Smooth muscle cell (in vitro differentiated cells): ENCODE data around the gene FAM107A. TPM values are rescaled to one million over a fixed set of nuclear protein-coding genes. Genes with fewer than 3 reads are reported as not detected.

Source experiments
- DNase-seq: peaks from one replicate; lab custom pipeline; 2025; ENCODE audit not compliant: unreplicated experiment; lab: John Stamatoyannopoulos, UW
- H2AFZ ChIP-seq: fragments of 200-600 bp; sonication (generic); 2 replicates; pipeline ENCODE4 v1.6.0; 2016; ENCODE audit warnings: antibody characterized with exemption, low read depth, mild to moderate bottlenecking
- H3F3A ChIP-seq: fragments of 200-600 bp; sonication (generic); 2 replicates; pipeline ENCODE4 v1.6.0; 2017; ENCODE audit warnings: antibody characterized with exemption, low read depth
- H3K27ac ChIP-seq: fragments of 200-600 bp; sonication (generic); 2 replicates; pipeline ENCODE4 v1.5.1; 2016; ENCODE audit warnings: low read depth, mild to moderate bottlenecking
- H3K27me3 ChIP-seq: fragments of 200-600 bp; sonication (generic); 2 replicates; pipeline ENCODE4 v1.6.1; 2016; ENCODE audit warnings: low read depth, mild to moderate bottlenecking
- H3K36me3 ChIP-seq: fragments of 200-600 bp; sonication (generic); 2 replicates; pipeline ENCODE4 v1.5.1; 2016; ENCODE audit warnings: low read depth
- H3K4me1 ChIP-seq: fragments of 200-600 bp; sonication (generic); 2 replicates; pipeline ENCODE4 v1.5.1; 2016; ENCODE audit warnings: low read depth
- H3K4me2 ChIP-seq: fragments of 200-600 bp; sonication (generic); 2 replicates; pipeline ENCODE4 v1.6.0; 2016; ENCODE audit warnings: mild to moderate bottlenecking
- H3K4me3 ChIP-seq: fragments of 200-600 bp; sonication (generic); 2 replicates; pipeline ENCODE4 v1.5.1; 2016; ENCODE audit warnings: mild to moderate bottlenecking
- H3K79me2 ChIP-seq: fragments of 200-600 bp; sonication (generic); 2 replicates; pipeline ENCODE4 v1.6.0; 2016; ENCODE audit warnings: low read depth, mild to moderate bottlenecking
- H3K9ac ChIP-seq: fragments of 200-600 bp; sonication (generic); 2 replicates; pipeline ENCODE4 v1.6.0; 2016; ENCODE audit warnings: low read depth
- H3K9me3 ChIP-seq: fragments of 200-600 bp; sonication (generic); replicated peaks from 2 replicates; pipeline ENCODE4 v1.5.1; 2016; ENCODE audit warnings: low read depth
- H4K20me1 ChIP-seq: fragments of 200-600 bp; sonication (generic); 2 replicates; pipeline ENCODE4 v1.6.0; 2016; ENCODE audit warnings: low read depth
- WGBS: methylation state at CpG from one replicate; pipeline ENCODE4 v1.1.7; 2016; ENCODE audit warnings: low lambda C conversion rate; 5-methylcytosine and 5-hydroxymethylcytosine counted together
- polyA plus RNA-seq: library from polyadenylated mRNA; unstranded; fragments of >200 nt; fragmentation: Nextera tagmentation; extraction: Ambion mirVana; gene quantifications from 2 replicates; pipeline ENCODE4 v1.2.1, GENCODE V29; 2016
- total RNA-seq: library from RNA; depleted of rRNA; stranded (reverse); fragments of >200 nt; gene quantifications from 2 replicates; pipeline ENCODE4 v1.2.3, GENCODE V29; 2014
- TF ChIP-seq, protein P1 (sequence below): fragments of 200-600 bp; sonication (generic); IDR thresholded peaks from 2 replicates; pipeline ENCODE4 v1.5.1; 2017; ENCODE audit warnings: borderline replicate concordance, mild to moderate bottlenecking, antibody characterized with exemption; ENCODE audit not compliant: insufficient read depth, poor library complexity, severe bottlenecking

Gene FAM107A
- total RNA-seq, result not detected in 2 replicates
- not detected in 2 replicates for polyA plus RNA-seq

DNA sequence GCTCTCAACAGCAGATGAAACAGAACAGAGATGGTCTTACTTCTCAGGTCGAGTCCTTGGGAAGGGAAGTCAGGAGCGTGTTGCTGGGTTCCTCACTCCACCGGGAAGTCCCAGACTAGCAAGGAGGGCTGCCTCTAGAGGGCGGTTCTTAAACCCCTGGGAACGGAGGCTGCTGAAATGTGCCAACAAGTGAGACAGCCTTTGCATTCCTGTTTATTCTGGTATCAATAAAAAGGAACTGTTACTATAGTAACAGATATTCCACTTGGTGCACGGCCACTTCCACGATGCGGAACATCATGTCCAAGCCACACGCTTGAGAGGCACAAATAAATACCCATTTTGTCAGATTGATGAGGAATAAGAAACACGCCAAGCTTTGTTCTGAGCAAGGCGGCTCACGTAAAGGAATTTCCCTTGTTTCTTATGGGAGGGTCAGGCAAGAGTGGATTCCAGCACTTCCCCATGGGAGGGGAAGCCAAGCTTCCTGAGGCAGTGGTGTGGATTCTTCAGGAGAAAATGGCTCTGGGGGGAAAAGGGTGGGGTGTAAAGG lies at the start of gene FAM107A:
FAM107A (minus strand) TSS at position 123 of the 553 bp plus-strand sequence. CDS start 7,531 bp downstream, outside the sequence.
- WGBS, result 58% methylated on average over 12 of the region's 12 CpGs
- Histone ChIP-seq H3F3A (no peaks in the 10 kb centered on the region), H3K27me3 (peaks cover 5% of the 10 kb centered on the region), H3K9me3 (no peaks in the 10 kb centered on the region), H4K20me1 (no peaks in the 10 kb centered on the region), H3K79me2 (no peaks in the 10 kb centered on the region), H2AFZ (no peak within 1 kb of the TSS), H3K4me2 (no peak within 1 kb of the TSS), H3K4me3 (no peak within 1 kb of the TSS), H3K4me1 (peaks cover 29% of the 10 kb centered on the region), H3K36me3 (no peaks in the 10 kb centered on the region), H3K27ac (no peak within 1 kb of the TSS), H3K9ac (no peak within 1 kb of the TSS)
- TF ChIP-seq, protein P1, sequence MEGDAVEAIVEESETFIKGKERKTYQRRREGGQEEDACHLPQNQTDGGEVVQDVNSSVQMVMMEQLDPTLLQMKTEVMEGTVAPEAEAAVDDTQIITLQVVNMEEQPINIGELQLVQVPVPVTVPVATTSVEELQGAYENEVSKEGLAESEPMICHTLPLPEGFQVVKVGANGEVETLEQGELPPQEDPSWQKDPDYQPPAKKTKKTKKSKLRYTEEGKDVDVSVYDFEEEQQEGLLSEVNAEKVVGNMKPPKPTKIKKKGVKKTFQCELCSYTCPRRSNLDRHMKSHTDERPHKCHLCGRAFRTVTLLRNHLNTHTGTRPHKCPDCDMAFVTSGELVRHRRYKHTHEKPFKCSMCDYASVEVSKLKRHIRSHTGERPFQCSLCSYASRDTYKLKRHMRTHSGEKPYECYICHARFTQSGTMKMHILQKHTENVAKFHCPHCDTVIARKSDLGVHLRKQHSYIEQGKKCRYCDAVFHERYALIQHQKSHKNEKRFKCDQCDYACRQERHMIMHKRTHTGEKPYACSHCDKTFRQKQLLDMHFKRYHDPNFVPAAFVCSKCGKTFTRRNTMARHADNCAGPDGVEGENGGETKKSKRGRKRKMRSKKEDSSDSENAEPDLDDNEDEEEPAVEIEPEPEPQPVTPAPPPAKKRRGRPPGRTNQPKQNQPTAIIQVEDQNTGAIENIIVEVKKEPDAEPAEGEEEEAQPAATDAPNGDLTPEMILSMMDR, result no peak
- DNase-seq, result no peak

DNA sequence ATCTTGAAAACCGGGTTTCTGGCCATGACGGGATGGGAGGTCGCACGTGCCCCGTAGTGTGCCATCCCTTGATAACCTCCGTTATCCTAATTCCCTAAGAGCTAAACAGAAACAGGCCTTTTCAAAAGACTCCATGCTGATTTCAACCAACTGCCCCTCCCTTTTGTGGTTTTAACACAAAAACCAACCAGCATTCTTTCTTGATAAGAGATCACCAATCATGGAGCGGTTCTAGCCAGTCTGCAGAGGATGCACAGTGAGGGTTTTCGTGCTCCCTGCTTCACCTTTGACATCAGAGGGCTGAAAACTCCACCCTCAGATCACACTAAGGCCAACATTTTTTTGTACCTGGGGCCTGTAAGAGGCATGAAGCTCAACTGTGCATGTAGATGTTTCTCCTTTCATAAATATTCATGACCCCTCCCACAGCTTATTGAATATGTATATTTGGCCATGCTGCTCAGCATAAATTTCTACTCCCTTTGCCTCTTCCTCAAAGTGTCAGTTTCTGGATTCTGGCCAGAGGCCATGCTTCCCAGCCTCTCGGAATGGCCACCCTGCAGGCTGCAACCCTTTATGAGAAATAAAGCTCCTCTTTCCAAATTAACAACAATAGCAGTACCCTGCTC lies 48.1 kb upstream of the FAM107A start:
- Histone ChIP-seq H3K4me3 (no peak overlapping the region), H3K9ac (no peak overlapping the region), H3K9me3 (no peaks in the 10 kb centered on the region), H3K27ac (no peak overlapping the region), H3K4me1 (peaks cover 9% of the 10 kb centered on the region), H4K20me1 (no peaks in the 10 kb centered on the region), H2AFZ (no peak overlapping the region), H3K4me2 (no peak overlapping the region), H3K79me2 (no peaks in the 10 kb centered on the region), H3F3A (no peaks in the 10 kb centered on the region), H3K27me3 (no peaks in the 10 kb centered on the region), H3K36me3 (no peaks in the 10 kb centered on the region)
- TF ChIP-seq, protein P1, result no peak
- DNase-seq, result no peak
- WGBS, result 77% methylated on average over 9 of the region's 9 CpGs

DNA sequence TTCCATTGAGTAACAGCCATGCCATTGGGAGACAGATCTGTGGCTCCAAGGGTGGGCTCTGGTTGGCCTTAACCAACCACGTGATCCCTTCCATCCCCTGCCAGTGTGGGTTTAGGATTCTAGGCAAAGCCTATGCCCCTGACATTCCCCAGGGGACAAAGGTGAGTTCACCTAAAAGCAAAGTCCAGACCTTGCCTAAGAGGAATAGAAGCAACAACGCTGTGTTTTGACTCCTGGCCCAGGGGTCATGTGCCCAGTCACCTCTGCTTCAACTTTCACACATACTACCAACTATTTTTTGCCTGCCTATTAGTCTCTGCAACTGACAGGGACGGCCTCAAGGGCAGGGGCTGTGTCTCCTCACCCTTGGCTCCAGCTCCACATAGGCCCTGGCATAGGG lies 47.4 kb upstream of the FAM107A start:
- WGBS, result 60% methylated on average over 3 of the region's 3 CpGs

More for the DNA sequence above, 47.4 kb upstream of the FAM107A start:
- Histone ChIP-seq H3K27me3 (no peaks in the 10 kb centered on the region), H3K79me2 (no peaks in the 10 kb centered on the region), H2AFZ (no peak overlapping the region), H3K4me2 (no peak overlapping the region), H4K20me1 (no peaks in the 10 kb centered on the region), H3K4me3 (no peak overlapping the region), H3K4me1 (peaks cover 9% of the 10 kb centered on the region), H3K9ac (no peak overlapping the region), H3K27ac (no peak overlapping the region), H3K9me3 (no peaks in the 10 kb centered on the region), H3K36me3 (no peaks in the 10 kb centered on the region), H3F3A (no peaks in the 10 kb centered on the region)
- TF ChIP-seq, protein P1, result no peak
- DNase-seq, result no peak
